Sigmoid colon (tissue), 4 donors: ENCODE measurements around the gene SLC6A19.

Experiments used
- EP300 ChIP-seq, 4 donors: sonication (generic); formaldehyde crosslinking; IDR thresholded peaks; one replicate each; pipeline ENCODE4 v1.6.1; 2017; ENCODE audit warnings: antibody characterized with exemption in 4 of 4
- POLR2A ChIP-seq, 2 donors: fragments of 450-650 bp; IDR thresholded peaks; one replicate each; pipeline ENCODE4 v1.6.1; 2016; ENCODE audit warnings: antibody characterized with exemption in 2 of 2, mild to moderate bottlenecking in 2 of 2, moderate library complexity in 2 of 2
- POLR2AphosphoS5 ChIP-seq, 4 donors: sonication (generic); formaldehyde crosslinking; IDR thresholded peaks; one replicate each; pipeline ENCODE4 v1.6.1; 2017; ENCODE audit warnings: antibody characterized with exemption in 4 of 4
- TF ChIP-seq, protein P1 (sequence below), 4 experiments: fragments of 450-650 bp in 3 of 4; fragments of 200-600 bp in 1 of 4; IDR thresholded peaks; one replicate each; pipeline ENCODE4 v1.5.1; 2016 to 2019; ENCODE audit warnings: antibody characterized with exemption in 4 of 4, mild to moderate bottlenecking in 3 of 4, moderate library complexity in 2 of 4

DNA sequence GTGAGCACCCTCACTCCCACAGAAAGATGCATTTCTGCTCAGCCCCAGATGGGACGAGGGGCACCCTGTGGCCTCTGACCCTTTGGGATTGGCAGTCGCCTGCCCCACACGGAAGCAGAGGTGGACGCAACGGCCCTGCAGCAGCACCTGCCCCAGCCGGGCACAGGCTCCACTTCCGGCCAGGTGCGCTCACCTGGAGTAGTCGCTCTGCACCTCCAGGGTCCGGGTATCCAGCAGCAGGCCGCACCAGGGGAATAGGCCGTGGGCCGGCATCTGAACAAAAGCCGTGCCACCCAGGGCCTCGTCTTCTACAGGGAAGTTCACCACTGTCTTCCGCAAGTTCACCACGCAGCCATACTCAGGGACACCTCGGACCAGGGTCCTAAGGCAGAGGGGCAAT is 62.8 kb downstream of the SLC6A19 start:
- TF ChIP-seq, protein P1, sequence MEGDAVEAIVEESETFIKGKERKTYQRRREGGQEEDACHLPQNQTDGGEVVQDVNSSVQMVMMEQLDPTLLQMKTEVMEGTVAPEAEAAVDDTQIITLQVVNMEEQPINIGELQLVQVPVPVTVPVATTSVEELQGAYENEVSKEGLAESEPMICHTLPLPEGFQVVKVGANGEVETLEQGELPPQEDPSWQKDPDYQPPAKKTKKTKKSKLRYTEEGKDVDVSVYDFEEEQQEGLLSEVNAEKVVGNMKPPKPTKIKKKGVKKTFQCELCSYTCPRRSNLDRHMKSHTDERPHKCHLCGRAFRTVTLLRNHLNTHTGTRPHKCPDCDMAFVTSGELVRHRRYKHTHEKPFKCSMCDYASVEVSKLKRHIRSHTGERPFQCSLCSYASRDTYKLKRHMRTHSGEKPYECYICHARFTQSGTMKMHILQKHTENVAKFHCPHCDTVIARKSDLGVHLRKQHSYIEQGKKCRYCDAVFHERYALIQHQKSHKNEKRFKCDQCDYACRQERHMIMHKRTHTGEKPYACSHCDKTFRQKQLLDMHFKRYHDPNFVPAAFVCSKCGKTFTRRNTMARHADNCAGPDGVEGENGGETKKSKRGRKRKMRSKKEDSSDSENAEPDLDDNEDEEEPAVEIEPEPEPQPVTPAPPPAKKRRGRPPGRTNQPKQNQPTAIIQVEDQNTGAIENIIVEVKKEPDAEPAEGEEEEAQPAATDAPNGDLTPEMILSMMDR (IDR thresholded peaks at IDR 0.05), result no peak
- TF ChIP-seq POLR2A (IDR thresholded peaks at IDR 0.05) (no peak), POLR2AphosphoS5 (IDR thresholded peaks at IDR 0.05) (no peak), EP300 (IDR thresholded peaks at IDR 0.05) (no peak)
